Measurements from ENCODE around the gene CDH13. TPM values are rescaled to one million over a fixed set of nuclear protein-coding genes. Genes with fewer than 3 reads are reported as not detected.

The CDH13 gene
- total and polyA plus RNA-seq, 2 donors (not counting 3 experiments of a cell fraction or from before 2014, with no cell fraction given) = 96.6 to 124 TPM

- POLR2A ChIA-PET = no interaction called here
- Histone ChIP-seq H4K20me1 (replicated peaks; ENCODE audit: control insufficient read depth, extremely low read depth, insufficient read depth, low read length) (no peaks in the 10 kb centered on the region), H3K27ac (ENCODE audit: insufficient read depth, low read depth, low read length) (no peak overlapping the region), H3K4me3 (replicated peaks in 1 of 3; ENCODE audit: insufficient read depth in 1 of 3, low read depth in 1 of 3, low read length in 3 of 3) (no peak overlapping the region), H2AFZ (ENCODE audit: low read depth, low read length) (no peak overlapping the region), H3K4me2 (ENCODE audit: insufficient read depth, low read length) (no peak overlapping the region), H3K9me3 (replicated peaks; ENCODE audit: control insufficient read depth, insufficient read depth, low read length) (no peaks in the 10 kb centered on the region), H3K9ac (replicated peaks; ENCODE audit: extremely low read depth, insufficient read depth, low read length) (no peak overlapping the region), H3K79me2 (ENCODE audit: control insufficient read depth, insufficient read depth, low read length) (no peaks in the 10 kb centered on the region), H3K9me1 (replicated peaks; ENCODE audit: control insufficient read depth, extremely low read depth, insufficient read depth, low read length) (no peaks in the 10 kb centered on the region), H3K27me3 (ENCODE audit: control insufficient read depth in 2 of 2, insufficient read depth in 2 of 2, low read length in 2 of 2) (no peaks in the 10 kb centered on the region), H3K4me1 (ENCODE audit: control insufficient read depth, extremely low read depth, insufficient read depth, low read length) (peaks cover 6% of the 10 kb centered on the region), H3K36me3 (ENCODE audit: control insufficient read depth in 2 of 2, extremely low read depth in 1 of 2, insufficient read depth in 2 of 2, low read length in 2 of 2) (no peaks in the 10 kb centered on the region)
- BruUV-seq (replicated peaks) = no TSS peak
- FAIRE-seq = no peak
- dilution Hi-C loops (cut with MboI; ENCODE audit: extremely low pct_ligation_motif_present, low sequenced_read_pairs) (no loop called here), intact Hi-C loops (cut with micrococcal nuclease) (no loop called here)
- CTCF ChIA-PET = no interaction called here
- no peak for TF ChIP-seq MYC (IDR thresholded peaks at IDR 0.05; ENCODE audit: low read depth, low read length)
- no peak for TF ChIP-seq EZH2 (IDR thresholded peaks at IDR 0.05; ENCODE audit: borderline replicate concordance, low read depth, low read length, severe bottlenecking)
- TF ChIP-seq GATA2 (IDR thresholded peaks at IDR 0.05; ENCODE audit: insufficient read depth, insufficient read length, low read depth, low read length) = no peak
- TF ChIP-seq POLR2A (IDR thresholded peaks at IDR 0.05; ENCODE audit: low read depth, low read length) = no peak
- DNase-seq (ENCODE audit: low read depth, low spot score) = no peak
Measured at GRCh38 chr16:83799336-83799735, 1172.6 kb downstream of the CDH13 start.

DNA sequence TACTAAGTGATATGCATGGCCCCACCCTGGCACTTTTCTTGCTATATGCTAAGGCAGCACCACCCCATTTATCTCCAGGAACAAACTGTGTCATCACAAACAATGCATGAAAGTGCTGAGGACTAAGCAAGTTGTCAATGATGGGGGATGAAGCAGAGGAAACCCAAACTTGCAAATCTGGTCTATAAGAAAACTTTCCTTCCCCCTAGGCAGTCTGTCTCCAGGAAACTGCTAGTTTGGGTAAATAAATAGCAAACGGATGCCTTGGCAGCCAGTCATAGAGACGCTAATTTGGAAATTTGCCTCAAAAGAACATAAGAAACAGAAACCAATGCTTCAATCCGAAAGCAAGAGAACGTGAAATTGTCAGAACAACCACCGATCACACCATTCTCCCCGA, 1175.4 kb downstream of the CDH13 start:
- DNase-seq (ENCODE audit: low read depth, low spot score) (peak; percentile 75), FAIRE-seq (peak; percentile 37)
- Histone ChIP-seq H3K79me2 (ENCODE audit: control insufficient read depth, insufficient read depth, low read length) (no peaks in the 10 kb centered on the region), H3K9ac (replicated peaks; ENCODE audit: extremely low read depth, insufficient read depth, low read length) (peak overlapping the region; percentile 20), H3K36me3 (ENCODE audit: control insufficient read depth in 2 of 2, extremely low read depth in 1 of 2, insufficient read depth in 2 of 2, low read length in 2 of 2) (no peaks in the 10 kb centered on the region), H3K27me3 (ENCODE audit: control insufficient read depth in 2 of 2, insufficient read depth in 2 of 2, low read length in 2 of 2) (no peaks in the 10 kb centered on the region), H4K20me1 (replicated peaks; ENCODE audit: control insufficient read depth, extremely low read depth, insufficient read depth, low read length) (no peaks in the 10 kb centered on the region), H3K27ac (ENCODE audit: insufficient read depth, low read depth, low read length) (no peak overlapping the region), H3K9me1 (replicated peaks; ENCODE audit: control insufficient read depth, extremely low read depth, insufficient read depth, low read length) (no peaks in the 10 kb centered on the region), H3K9me3 (replicated peaks; ENCODE audit: control insufficient read depth, insufficient read depth, low read length) (no peaks in the 10 kb centered on the region), H3K4me1 (ENCODE audit: control insufficient read depth, extremely low read depth, insufficient read depth, low read length) (peaks cover 6% of the 10 kb centered on the region), H3K4me3 (replicated peaks in 1 of 3; ENCODE audit: insufficient read depth in 1 of 3, low read depth in 1 of 3, low read length in 3 of 3) (peak overlapping the region in 1 of 3 experiments; percentile 3), H3K4me2 (ENCODE audit: insufficient read depth, low read length) (peak overlapping the region; percentile 15), H2AFZ (ENCODE audit: low read depth, low read length) (peak overlapping the region; percentile 52)
- intact Hi-C loops (cut with micrococcal nuclease) (no loop called here), dilution Hi-C loops (cut with MboI; ENCODE audit: extremely low pct_ligation_motif_present, low sequenced_read_pairs) (no loop called here)
- POLR2A ChIA-PET = no interaction called here
- no TSS peak for BruUV-seq (replicated peaks)
- no peak for TF ChIP-seq EZH2 (IDR thresholded peaks at IDR 0.05; ENCODE audit: borderline replicate concordance, low read depth, low read length, severe bottlenecking)
- no peak for TF ChIP-seq POLR2AphosphoS5 (IDR thresholded peaks at IDR 0.05; ENCODE audit: insufficient read depth, low read depth, low read length)
- CTCF ChIA-PET = no interaction called here

All from endothelial cell of umbilical vein (primary cell).